ENCODE data around the gene VGLL1. TPM values are rescaled to one million over a fixed set of nuclear protein-coding genes. Genes with fewer than 3 reads are reported as not detected.

Gene VGLL1
- total RNA-seq, 4 donors from 2014 or later: not detected

GRCh38 chrX:136585960-136586359, 53.9 kb downstream of the VGLL1 start:
- intact Hi-C loops (cut with DNase I; ENCODE audit: low total_unique reads) (no loop called here), in situ Hi-C loops (cut with MboI; ENCODE audit: low sequenced_read_pairs in 4 of 4) (no loop called here)
- Histone ChIP-seq H3K4me3 (no peak overlapping the region), H3K27ac (no peak overlapping the region), H3K27me3 (peaks cover 0 to 2% (median 0%) of the 10 kb centered on the region in 3 donors), H3K9me3 (no peaks in the 10 kb centered on the region), H3K4me1 (no peaks in the 10 kb centered on the region), H3K36me3 (no peaks in the 10 kb centered on the region)
- TF ChIP-seq CTCF (IDR thresholded peaks at IDR 0.05 in 4 of 5, conservative IDR thresholded peaks at IDR 0.05 in 1 of 5): no peak
- TF ChIP-seq POLR2A (IDR thresholded peaks at IDR 0.05): no peak
- DNase-seq: no peak
- no peak for ATAC-seq

DNA sequence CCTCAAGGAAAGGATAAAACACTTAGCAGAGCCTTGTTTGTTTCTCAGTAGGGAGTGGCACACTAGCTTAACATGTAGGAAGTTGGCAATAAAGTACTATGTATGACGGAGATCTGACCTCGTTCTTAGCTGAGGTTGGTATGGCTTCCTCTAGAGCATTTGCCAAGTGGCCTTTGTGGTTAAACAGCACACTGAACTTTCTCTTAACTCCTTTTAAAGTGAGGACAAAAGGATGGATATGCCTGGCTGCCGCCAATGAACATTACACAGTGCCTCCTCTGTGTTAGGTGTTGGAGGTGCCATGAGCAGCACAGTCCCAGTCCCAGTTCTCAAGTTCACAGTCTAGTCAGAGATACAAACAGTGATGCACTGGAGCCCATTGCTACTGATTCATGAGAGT, 54.4 kb downstream of the VGLL1 start:
- DNase-seq (no peak), ATAC-seq (no peak)
- no peaks in the 10 kb centered on the region for H3K36me3 ChIP-seq
- H3K27me3 ChIP-seq: peaks cover 0 to 2% (median 0%) of the 10 kb centered on the region in 3 donors
- no peaks in the 10 kb centered on the region for H3K4me1 ChIP-seq
- H3K4me3 ChIP-seq: no peak overlapping the region
- TF ChIP-seq CTCF (IDR thresholded peaks at IDR 0.05 in 4 of 5, conservative IDR thresholded peaks at IDR 0.05 in 1 of 5) (no peak), POLR2A (IDR thresholded peaks at IDR 0.05) (no peak)
- H3K27ac ChIP-seq: no peak overlapping the region
- in situ Hi-C loops (cut with MboI; ENCODE audit: low sequenced_read_pairs in 4 of 4): no loop called here
- intact Hi-C loops (cut with DNase I; ENCODE audit: low total_unique reads): no loop called here
- H3K9me3 ChIP-seq: no peaks in the 10 kb centered on the region

DNA sequence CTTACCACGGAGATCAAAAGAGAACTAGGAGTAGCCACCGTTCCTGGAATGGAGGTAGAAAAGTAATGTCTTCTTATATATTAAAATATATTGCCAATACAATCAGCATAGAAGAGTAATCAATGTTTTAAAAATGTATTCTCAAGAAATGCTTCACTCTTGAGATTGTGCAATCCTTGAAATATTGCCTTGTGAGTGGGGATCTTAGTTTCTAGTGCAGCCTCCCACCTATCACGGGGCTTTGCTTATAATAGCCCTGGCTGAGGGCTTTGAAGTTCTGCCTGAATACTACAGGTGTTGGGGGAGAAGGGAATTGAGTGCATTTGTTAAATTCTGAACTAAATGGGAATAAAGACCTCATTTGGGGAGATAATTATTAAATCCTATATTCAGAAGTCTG, 55.5 kb downstream of the VGLL1 start:
- intact Hi-C loops (cut with DNase I; ENCODE audit: low total_unique reads) (no loop called here), in situ Hi-C loops (cut with MboI; ENCODE audit: low sequenced_read_pairs in 4 of 4) (no loop called here)
- no peak for DNase-seq
- no peak for ATAC-seq
- Histone ChIP-seq H3K36me3 (no peaks in the 10 kb centered on the region), H3K4me1 (no peaks in the 10 kb centered on the region), H3K4me3 (no peak overlapping the region), H3K9me3 (no peaks in the 10 kb centered on the region), H3K27ac (no peak overlapping the region), H3K27me3 (peaks cover 0 to 2% (median 0%) of the 10 kb centered on the region in 3 donors)
- TF ChIP-seq POLR2A (IDR thresholded peaks at IDR 0.05): no peak
- TF ChIP-seq CTCF (IDR thresholded peaks at IDR 0.05 in 4 of 5, conservative IDR thresholded peaks at IDR 0.05 in 1 of 5): no peak

DNA sequence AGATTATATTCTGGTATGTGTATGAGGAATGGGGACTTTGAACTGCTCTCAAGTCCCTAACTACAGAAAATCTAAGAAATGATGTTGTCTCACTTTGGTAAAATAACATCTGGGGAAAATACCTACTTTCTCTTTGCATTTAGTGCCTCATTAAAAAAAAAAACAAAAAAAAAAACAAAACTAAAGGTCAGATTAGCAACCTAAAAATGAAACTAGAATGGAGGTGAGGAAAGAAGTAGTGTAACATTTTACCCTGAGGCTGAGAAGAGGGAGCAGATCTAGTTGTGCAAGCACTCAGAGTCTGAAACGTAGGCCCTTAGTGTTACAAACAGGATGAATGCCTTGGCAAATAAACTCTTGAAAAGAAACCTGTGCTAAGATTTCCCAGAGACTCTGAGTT, 56.0 kb downstream of the VGLL1 start:
- intact Hi-C loops (cut with DNase I; ENCODE audit: low total_unique reads): no loop called here
- no peak for ATAC-seq
- no peaks in the 10 kb centered on the region for H3K9me3 ChIP-seq
- DNase-seq: no peak
- no peaks in the 10 kb centered on the region for H3K36me3 ChIP-seq
- H3K4me1 ChIP-seq: no peaks in the 10 kb centered on the region
- in situ Hi-C loops (cut with MboI; ENCODE audit: low sequenced_read_pairs in 4 of 4): no loop called here
- no peak overlapping the region for H3K27ac ChIP-seq
- H3K4me3 ChIP-seq: no peak overlapping the region
- no peak for TF ChIP-seq CTCF (IDR thresholded peaks at IDR 0.05 in 4 of 5, conservative IDR thresholded peaks at IDR 0.05 in 1 of 5)
- no peak for TF ChIP-seq POLR2A (IDR thresholded peaks at IDR 0.05)
- H3K27me3 ChIP-seq: peaks cover 0 to 2% (median 0%) of the 10 kb centered on the region in 3 donors

GRCh38 chrX:136589966-136590365, 58.0 kb downstream of the VGLL1 start:
- no peaks in the 10 kb centered on the region for H3K36me3 ChIP-seq
- in situ Hi-C loops (cut with MboI; ENCODE audit: low sequenced_read_pairs in 4 of 4) (no loop called here), intact Hi-C loops (cut with DNase I; ENCODE audit: low total_unique reads) (no loop called here)
- H3K27me3 ChIP-seq: peaks cover 0 to 5% (median 0%) of the 10 kb centered on the region in 3 donors
- no peak overlapping the region for H3K4me3 ChIP-seq
- no peak overlapping the region for H3K27ac ChIP-seq
- no peak for DNase-seq
- H3K4me1 ChIP-seq: no peaks in the 10 kb centered on the region
- H3K9me3 ChIP-seq: no peaks in the 10 kb centered on the region
- no peak for TF ChIP-seq CTCF (IDR thresholded peaks at IDR 0.05 in 4 of 5, conservative IDR thresholded peaks at IDR 0.05 in 1 of 5)
- no peak for TF ChIP-seq POLR2A (IDR thresholded peaks at IDR 0.05)
- ATAC-seq: no peak

Measured in gastrocnemius medialis (tissue), 4 donors.